HCT116 (cell line): ENCODE measurements around the gene ARHGAP29. TPM values are rescaled to one million over a fixed set of nuclear protein-coding genes. Genes with fewer than 3 reads are reported as not detected.

Source experiments
- ATAC-seq: fragments of 200-7000 bp; cut with Tn5 transposase; 2 replicates; pipeline ENCODE4 v1.9.1; 2020; ENCODE audit warnings: mild to moderate bottlenecking, moderate library complexity
- BruUV-seq: library from RNA; stranded (reverse); fragments of 400-500 nt; replicated peaks from 2 replicates; lab custom pipeline; 2021; lab: Mats Ljungman, UMichigan
- CTCF ChIA-PET: fragments of 300-600 bp; sonication (Branson Sonifier 250); formaldehyde crosslinking; loops from one replicate; lab custom pipeline; 2021; ENCODE audit warnings: antibody characterized with exemption; lab: Charles Lee
- POLR2A ChIA-PET: fragments of 300-600, 350-600 bp; sonication (Branson Sonifier 250); formaldehyde crosslinking; loops from one replicate; lab custom pipeline; 2021; ENCODE audit warnings: antibody characterized with exemption; lab: Charles Lee
- RAD21 ChIA-PET, 2 experiments: fragments of 300-600 bp; sonication (Branson Sonifier 250); formaldehyde crosslinking; loops; one replicate each; lab custom pipeline; 2023; ENCODE audit warnings: low total read pairs in 2 of 2; ENCODE audit not compliant: uncharacterized antibody in 2 of 2, unreplicated experiment in 2 of 2, low non-redundant PET in 1 of 2; lab: Charles Lee
- DNase-seq: peaks from one replicate; pipeline ENCODE4 v3.0.0-alpha.2; 2010; ENCODE audit warnings: low read depth, low spot score
- H2AFZ ChIP-seq: fragments of 200-600 bp; shearing (Covaris generic), sonication (generic); 2 replicates; pipeline ENCODE4 v1.6.1; 2017; ENCODE audit warnings: low read depth, mixed run types, mixed read lengths, antibody characterized with exemption, low read length; ENCODE audit not compliant: poor library complexity, severe bottlenecking
- H3K27ac ChIP-seq: 2 replicates; pipeline ENCODE4 v1.5.1; 2012; ENCODE audit warnings: low read depth, low read length
- H3K27me3 ChIP-seq: fragments of 200-600 bp; sonication (generic); 2 replicates; pipeline ENCODE4 v1.6.1; 2016; ENCODE audit warnings: mixed run types, low read length, mixed read lengths; ENCODE audit not compliant: insufficient read depth
- H3K36me3 ChIP-seq, 2 experiments: fragments of 200-500 bp in 1 of 2; fragments of 200-600 bp in 1 of 2; sonication (Bioruptor generic) in 1 of 2; sonication (generic) in 1 of 2; 2 replicates each; pipeline versions ENCODE4 v1.5.1 to v1.6.1; 2014 to 2016; ENCODE audit warnings: low read length in 2 of 2, inconsistent platforms in 1 of 2, mixed read lengths in 1 of 2, mixed run types in 1 of 2; ENCODE audit not compliant: insufficient read depth in 2 of 2, control insufficient read depth in 1 of 2
- H3K4me1 ChIP-seq, 2 experiments: fragments of 200-600 bp in 1 of 2; sonication (generic) in 1 of 2; 2 replicates each; pipeline versions ENCODE4 v1.5.1 to v1.6.1; 2012 to 2017; ENCODE audit warnings: low read length in 2 of 2, inconsistent platforms in 1 of 2, mild to moderate bottlenecking in 1 of 2, mixed read lengths in 1 of 2, mixed run types in 1 of 2, moderate library complexity in 1 of 2; ENCODE audit not compliant: insufficient read depth in 2 of 2, control insufficient read depth in 1 of 2
- H3K4me2 ChIP-seq: fragments of 200-600 bp; sonication (generic); 2 replicates; pipeline ENCODE4 v1.6.1; 2017; ENCODE audit warnings: mixed run types, low read length, mixed read lengths
- H3K4me3 ChIP-seq, 2 experiments: fragments of 200-600 bp in 1 of 2; sonication (generic) in 1 of 2; replicated peaks in 1 of 2; 2 replicates each; pipeline ENCODE4 v1.5.1; 2011 to 2016; ENCODE audit warnings: low read length in 2 of 2, control low read depth in 1 of 2, low read depth in 1 of 2, mild to moderate bottlenecking in 1 of 2, mixed read lengths in 1 of 2, mixed run types in 1 of 2
- H3K79me2 ChIP-seq: fragments of 200-600 bp; sonication (generic); 2 replicates; pipeline ENCODE4 v1.6.1; 2017; ENCODE audit warnings: mild to moderate bottlenecking, mixed run types, low read length, moderate library complexity, mixed read lengths; ENCODE audit not compliant: insufficient read depth
- H3K9ac ChIP-seq: fragments of 200-600 bp; sonication (generic); 2 replicates; pipeline ENCODE4 v1.6.1; 2016; ENCODE audit warnings: low read length, mixed read lengths
- H3K9me2 ChIP-seq: fragments of 200-600 bp; sonication (generic), shearing (Covaris generic); 2 replicates; pipeline ENCODE4 v1.6.1; 2017; ENCODE audit warnings: mixed run types, mild to moderate bottlenecking, moderate library complexity; ENCODE audit not compliant: insufficient read depth
- H3K9me3 ChIP-seq, 2 experiments: fragments of 200-500 bp in 1 of 2; fragments of 200-600 bp in 1 of 2; sonication (Bioruptor generic) in 1 of 2; sonication (generic) in 1 of 2; 2 replicates each; pipeline ENCODE4 v1.6.1; 2014 to 2017; ENCODE audit warnings: low read length in 2 of 2, mixed read lengths in 2 of 2, inconsistent platforms in 1 of 2, low read depth in 1 of 2, mild to moderate bottlenecking in 1 of 2, mixed run types in 1 of 2, moderate library complexity in 1 of 2; ENCODE audit not compliant: control insufficient read depth in 1 of 2, insufficient read depth in 1 of 2
- H4K20me1 ChIP-seq: fragments of 200-600 bp; sonication (generic), shearing (Covaris generic); 2 replicates; pipeline ENCODE4 v1.6.1; 2017; ENCODE audit warnings: mixed run types, mild to moderate bottlenecking, moderate library complexity; ENCODE audit not compliant: insufficient read depth
- CTCF ChIP-seq, 3 experiments: fragments of 200-600 bp in 1 of 3; sonication (generic) in 1 of 3; IDR thresholded peaks in 2 of 3; conservative IDR thresholded peaks in 1 of 3; 2 replicates each; pipeline ENCODE4 v1.5.1; 2012 to 2017; ENCODE audit warnings: low read depth in 2 of 3, low read length in 2 of 3, antibody characterized with exemption in 1 of 3, borderline replicate concordance in 1 of 3, control low read depth in 1 of 3, mild to moderate bottlenecking in 1 of 3, mixed read lengths in 1 of 3, mixed run types in 1 of 3, moderate library complexity in 1 of 3; ENCODE audit not compliant: insufficient read depth in 1 of 3
- ELF1 ChIP-seq: IDR thresholded peaks from 2 replicates; pipeline ENCODE4 v1.6.1; 2012; ENCODE audit warnings: low read depth, borderline replicate concordance
- JUND ChIP-seq: IDR thresholded peaks from 2 replicates; pipeline ENCODE4 v1.6.1; 2012
- ZBTB33 ChIP-seq: IDR thresholded peaks from 2 replicates; pipeline ENCODE4 v1.6.1; 2011; ENCODE audit warnings: mild to moderate bottlenecking, low read length, moderate library complexity; ENCODE audit not compliant: insufficient replicate concordance; ENCODE audit errors: extremely low read depth
- ZFX ChIP-seq: fragments of 450-650 bp; IDR thresholded peaks from 2 replicates; pipeline ENCODE4 v1.6.1; 2017
- ZNF274 ChIP-seq: fragments of 200-500 bp; sonication (Bioruptor generic); IDR thresholded peaks from 2 replicates; pipeline ENCODE4 v1.6.1; 2014; ENCODE audit warnings: mild to moderate bottlenecking, low read depth, low read length, inconsistent platforms
- intact Hi-C: fragments of 100-400 bp; cut with micrococcal nuclease; formaldehyde crosslinking; loops from 2 replicates; pipeline ENCODE4 v1.10.0; 2022
- total RNA-seq: library from RNA; stranded (reverse); gene quantifications from one replicate; pipeline ENCODE4 v1.2.1, GENCODE V29; 2021; ENCODE audit not compliant: unreplicated experiment

Gene ARHGAP29
- total RNA-seq, 1 experiment from 2014 or later, result 128 TPM

- no peak overlapping the region for H3K4me3 ChIP-seq
- no peaks in the 10 kb centered on the region for H3K9me2 ChIP-seq
- intact Hi-C loops, result no loop called here
- no peaks in the 10 kb centered on the region for H3K36me3 ChIP-seq
- ATAC-seq, result no peak
- H3K4me1 ChIP-seq, result peaks cover 0 to 3% of the 10 kb centered on the region in 2 experiments; a peak in 1 of 4 replicates
- H3K9ac ChIP-seq, result no peak overlapping the region
- POLR2A ChIA-PET, result no interaction called here
- H3K4me2 ChIP-seq, result no peak overlapping the region
- no peak overlapping the region for H3K27ac ChIP-seq
- no peaks in the 10 kb centered on the region for H4K20me1 ChIP-seq
- BruUV-seq, result no TSS peak
- RAD21 ChIA-PET, result no interaction called here
- H2AFZ ChIP-seq, result no peak overlapping the region
- H3K27me3 ChIP-seq, result no peaks in the 10 kb centered on the region
- CTCF ChIA-PET, result interaction anchor here (1.8 kb wide), 1 partner anchor 81 kb away, joined by 3 read pairs; no protein-coding TSS in a partner anchor
- H3K9me3 ChIP-seq, result no peaks in the 10 kb centered on the region
- DNase-seq, result no peak
- H3K79me2 ChIP-seq, result no peaks in the 10 kb centered on the region
- no peak for TF ChIP-seq JUND
- TF ChIP-seq ZFX, result no peak
- TF ChIP-seq CTCF (IDR thresholded peaks at IDR 0.05 in 2 of 3, conservative IDR thresholded peaks at IDR 0.05 in 1 of 3; ENCODE audit: borderline replicate concordance in 1 of 3, insufficient read depth in 1 of 3, low read depth in 2 of 3, low read length in 2 of 3), result no peak
- TF ChIP-seq ZBTB33, result no peak
- no peak for TF ChIP-seq ELF1
- TF ChIP-seq ZNF274, result no peak
Measured at GRCh38 chr1:94143173-94143808, 94.1 kb downstream of the ARHGAP29 start.
